Embryonic facial prominence (tissue), 1 donor: ENCODE results near the gene PDZD7.

ENCODE experiments used
- DNase-seq: peaks from one replicate; pipeline ENCODE4 v3.0.0-alpha.2; 2016; ENCODE audit errors: extremely low spot score

PDZD7 gene

GRCh38 chr10:101001659-101002035, 29.3 kb downstream of the PDZD7 start:
- DNase-seq: no peak

- DNase-seq: no peak
Observed at GRCh38 chr10:101000915-101001658, 29.8 kb downstream of the PDZD7 start.

- DNase-seq: no peak
Observed at GRCh38 chr10:101000127-101000914, 30.6 kb downstream of the PDZD7 start.

GRCh38 chr10:100999742-101000126, 31.2 kb downstream of the PDZD7 start, which contains the start of gene LZTS2:
Gene LZTS2, plus strand, starts transcription at chr10:100999808. Its CDS starts 2,731 bp downstream, at chr10:101002539.
- DNase-seq: no peak

- no peak for DNase-seq
Observed at GRCh38 chr10:100998991-100999741, 31.8 kb downstream of the PDZD7 start.

- peak; percentile 77 for DNase-seq
Observed at GRCh38 chr10:100998183-100998990, 32.5 kb downstream of the PDZD7 start.

GRCh38 chr10:100997360-100998182, 33.4 kb downstream of the PDZD7 start:
- no peak for DNase-seq

- no peak for DNase-seq
Observed at GRCh38 chr10:100996678-100997359, 34.1 kb downstream of the PDZD7 start.

- DNase-seq: no peak
Observed at GRCh38 chr10:100995181-100995580, 35.7 kb downstream of the PDZD7 start.

GRCh38 chr10:100993986-100994708, 36.8 kb downstream of the PDZD7 start:
- DNase-seq: no peak

GRCh38 chr10:100989088-100989487, 41.8 kb downstream of the PDZD7 start:
- DNase-seq: no peak

GRCh38 chr10:100988166-100988565, 42.8 kb downstream of the PDZD7 start:
- DNase-seq: no peak

GRCh38 chr10:100987685-100988049, 43.3 kb downstream of the PDZD7 start:
- no peak for DNase-seq

GRCh38 chr10:100986952-100987684, 43.8 kb downstream of the PDZD7 start, which contains the start of the genes MRPL43 and TWNK:
Gene MRPL43, minus strand, starts transcription at chr10:100987497. Its CDS starts 54 bp downstream, at chr10:100987443.
Gene TWNK, plus strand, starts transcription at chr10:100987543. Its CDS starts 668 bp downstream, at chr10:100988211.
- DNase-seq: peak; percentile 68

- no peak for DNase-seq
Observed at GRCh38 chr10:100986623-100986951, 44.3 kb downstream of the PDZD7 start.

- no peak for DNase-seq
Observed at GRCh38 chr10:100985336-100985735, 45.6 kb downstream of the PDZD7 start.

- no peak for DNase-seq
Observed at GRCh38 chr10:100984672-100985177, 46.2 kb downstream of the PDZD7 start.
